ENCODE measurements around the gene IGFLR1.
"Not testable (repeated sequence)": the region's sequence is repeated elsewhere in the genome, so short reads cannot be mapped to it uniquely, and the experiment has no call there.

The IGFLR1 gene

DNA sequence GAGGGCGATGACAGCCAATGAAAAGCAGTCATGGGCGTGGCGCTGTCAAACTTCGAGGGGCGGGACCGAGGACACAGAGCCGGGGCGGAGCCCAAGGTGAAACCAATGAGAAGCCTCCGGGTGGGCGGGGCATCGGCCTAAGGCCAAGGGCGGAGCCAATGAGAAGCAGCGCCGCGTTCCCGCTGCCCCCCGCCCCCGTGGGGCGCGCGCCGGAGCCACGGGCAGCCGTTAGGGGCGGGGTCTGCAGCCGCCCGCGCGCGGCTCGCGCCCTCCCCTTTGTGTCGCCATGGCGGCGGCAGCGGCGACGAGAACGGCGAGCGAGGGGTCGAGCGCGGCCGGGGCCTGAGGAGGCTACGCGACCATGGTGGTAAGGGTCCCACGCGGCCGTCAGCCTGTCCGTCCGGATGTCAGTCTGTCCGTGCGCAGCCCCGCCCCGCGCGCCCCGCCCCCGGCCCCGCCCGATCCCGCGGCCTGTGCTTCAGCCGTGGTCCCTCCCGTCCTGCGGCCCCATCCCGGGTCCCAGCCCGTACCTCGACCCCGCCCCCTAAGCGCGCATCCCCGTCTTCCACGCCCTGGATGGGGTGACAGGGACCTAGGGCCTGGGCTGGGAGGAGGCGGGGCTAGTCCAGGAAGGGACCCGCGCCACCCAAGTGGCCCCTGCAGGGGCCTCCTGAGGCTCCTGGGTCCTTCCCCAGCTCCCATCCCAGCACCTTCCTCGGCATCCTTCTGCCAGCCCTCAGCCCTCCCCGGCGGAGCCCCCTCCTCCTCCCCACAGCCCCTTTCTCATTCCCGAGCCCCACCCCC lies 33.2 kb upstream of the IGFLR1 start, which contains the start of gene ARHGAP33:
ARHGAP33 (plus strand) TSS at position 267 of the 804 bp plus-strand sequence; CDS start at position 362, 95 bp downstream.
- Histone ChIP-seq H3K9me3 (no peaks in the 10 kb centered on the region), H3K36me3 (peaks cover 30% of the 10 kb centered on the region), H3K27me3 (no peaks in the 10 kb centered on the region), H3K4me3 (ENCODE audit: low read depth in 1 of 2, low read length in 1 of 2) (peak within 1 kb of the TSS; percentile 74 to 93), H3K27ac (peak within 1 kb of the TSS; percentile 61), H3K4me1 (ENCODE audit: control insufficient read depth in 1 of 2, insufficient read depth in 1 of 2, low read depth in 1 of 2, low read length in 1 of 2) (peaks cover 15 to 19% of the 10 kb centered on the region in 2 experiments)
- TF ChIP-seq, protein P1, sequence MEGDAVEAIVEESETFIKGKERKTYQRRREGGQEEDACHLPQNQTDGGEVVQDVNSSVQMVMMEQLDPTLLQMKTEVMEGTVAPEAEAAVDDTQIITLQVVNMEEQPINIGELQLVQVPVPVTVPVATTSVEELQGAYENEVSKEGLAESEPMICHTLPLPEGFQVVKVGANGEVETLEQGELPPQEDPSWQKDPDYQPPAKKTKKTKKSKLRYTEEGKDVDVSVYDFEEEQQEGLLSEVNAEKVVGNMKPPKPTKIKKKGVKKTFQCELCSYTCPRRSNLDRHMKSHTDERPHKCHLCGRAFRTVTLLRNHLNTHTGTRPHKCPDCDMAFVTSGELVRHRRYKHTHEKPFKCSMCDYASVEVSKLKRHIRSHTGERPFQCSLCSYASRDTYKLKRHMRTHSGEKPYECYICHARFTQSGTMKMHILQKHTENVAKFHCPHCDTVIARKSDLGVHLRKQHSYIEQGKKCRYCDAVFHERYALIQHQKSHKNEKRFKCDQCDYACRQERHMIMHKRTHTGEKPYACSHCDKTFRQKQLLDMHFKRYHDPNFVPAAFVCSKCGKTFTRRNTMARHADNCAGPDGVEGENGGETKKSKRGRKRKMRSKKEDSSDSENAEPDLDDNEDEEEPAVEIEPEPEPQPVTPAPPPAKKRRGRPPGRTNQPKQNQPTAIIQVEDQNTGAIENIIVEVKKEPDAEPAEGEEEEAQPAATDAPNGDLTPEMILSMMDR (IDR thresholded peaks at IDR 0.05), result peak; percentile 49

DNA sequence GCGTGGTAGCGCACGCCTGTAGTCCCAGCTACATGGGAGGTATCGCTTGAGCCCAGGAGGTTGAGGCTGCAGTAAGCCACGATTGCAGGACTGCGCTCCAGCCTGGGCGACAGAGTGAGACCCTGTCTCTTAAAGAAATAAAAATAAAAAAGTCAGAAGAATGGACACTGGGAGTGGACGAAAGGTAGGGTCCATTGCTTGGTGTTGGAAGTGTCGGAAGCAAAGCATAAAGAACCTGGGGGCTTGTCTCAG lies 32.7 kb upstream of the IGFLR1 start:
- no peaks in the 10 kb centered on the region for H3K27me3 ChIP-seq
- H3K4me1 ChIP-seq (ENCODE audit: control insufficient read depth in 1 of 2, insufficient read depth in 1 of 2, low read depth in 1 of 2, low read length in 1 of 2), result peaks cover 15 to 19% of the 10 kb centered on the region in 2 experiments
- H3K4me3 ChIP-seq (ENCODE audit: low read depth in 1 of 2, low read length in 1 of 2), result peak overlapping the region; percentile 74 to 93
- peak overlapping the region; percentile 61 for H3K27ac ChIP-seq
- peaks cover 25% of the 10 kb centered on the region for H3K36me3 ChIP-seq
- TF ChIP-seq, protein P1 (IDR thresholded peaks at IDR 0.05), result no peak
- no peaks in the 10 kb centered on the region for H3K9me3 ChIP-seq

DNA sequence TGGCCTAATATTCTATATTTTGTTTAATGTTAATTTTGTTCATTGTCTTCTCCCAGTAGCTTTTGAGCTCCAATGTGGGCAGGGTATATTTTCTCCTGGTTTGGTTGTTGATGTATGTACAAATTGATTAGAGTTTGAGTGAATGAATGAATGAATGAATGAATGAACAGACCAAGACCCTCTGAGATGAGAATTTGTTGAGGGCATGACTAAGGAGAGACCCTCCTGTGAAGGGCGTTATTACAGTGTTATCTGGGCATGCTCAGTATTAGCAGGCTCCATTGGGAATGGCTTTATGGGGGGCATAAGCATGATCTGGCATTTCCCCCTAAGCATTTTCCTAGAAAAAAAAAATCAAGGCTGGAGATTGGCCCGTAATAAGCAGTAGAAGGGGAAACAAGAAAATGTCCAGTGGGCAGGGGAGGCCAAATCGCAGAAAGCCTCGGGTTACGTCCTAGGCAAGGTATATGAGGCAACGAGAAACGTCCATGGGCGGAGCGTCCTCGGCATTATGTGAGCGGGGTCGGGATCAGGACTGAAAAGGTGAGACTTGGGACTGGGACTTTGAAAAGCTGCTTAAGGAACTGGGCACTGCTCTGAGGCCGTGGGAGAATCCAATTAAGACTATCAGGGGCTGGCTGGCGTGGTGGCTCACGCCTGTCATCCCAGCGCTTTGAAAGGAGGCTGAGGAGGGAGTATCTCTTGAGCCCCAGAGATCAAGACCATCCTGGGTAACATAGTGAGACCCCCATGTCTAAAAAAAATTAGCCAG lies 32.2 kb upstream of the IGFLR1 start:
- Histone ChIP-seq H3K27ac (no peak overlapping the region), H3K4me3 (ENCODE audit: low read depth in 1 of 2, low read length in 1 of 2) (peak overlapping the region; percentile 74 to 93)

DNA sequence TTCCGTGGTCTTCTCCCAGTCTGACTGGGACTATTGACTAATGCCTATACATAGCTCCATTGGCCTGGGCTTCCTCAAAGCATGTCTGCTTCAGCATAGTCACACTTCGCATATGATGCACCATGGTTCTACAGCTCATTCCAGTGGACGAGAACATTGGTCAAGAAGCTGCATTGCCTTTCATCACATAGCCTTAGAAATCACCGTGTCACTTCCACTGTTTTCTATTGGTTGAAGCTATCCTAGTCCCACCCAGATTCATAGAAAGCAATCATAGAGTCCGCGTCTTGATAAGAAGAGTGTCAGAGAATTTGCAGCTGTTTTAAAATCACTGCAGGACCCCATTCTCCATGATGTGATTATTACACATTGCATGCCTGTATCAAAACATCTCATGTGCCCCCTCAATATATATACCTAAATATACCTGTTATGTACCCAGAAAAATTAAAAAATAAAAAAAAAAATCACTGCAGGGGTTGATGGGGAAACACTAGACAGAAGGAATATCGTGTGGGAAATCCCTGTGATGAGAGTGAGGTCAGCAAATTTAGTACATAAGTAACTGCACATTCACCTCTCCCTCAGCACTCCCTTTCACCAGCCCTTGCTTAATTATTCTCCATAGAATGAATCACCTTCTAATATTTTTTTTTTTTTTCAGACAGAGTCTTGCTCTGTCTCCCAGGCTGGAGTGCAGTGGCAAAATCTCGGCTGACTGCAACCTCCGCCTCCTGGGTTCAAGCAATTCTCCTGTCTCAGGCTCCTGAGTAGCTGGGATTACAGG lies 31.0 kb upstream of the IGFLR1 start:
- peaks cover 15 to 19% of the 10 kb centered on the region in 2 experiments for H3K4me1 ChIP-seq (ENCODE audit: control insufficient read depth in 1 of 2, insufficient read depth in 1 of 2, low read depth in 1 of 2, low read length in 1 of 2)
- no peaks in the 10 kb centered on the region for H3K9me3 ChIP-seq
- peaks cover 16% of the 10 kb centered on the region for H3K36me3 ChIP-seq
- no peak overlapping the region for H3K27ac ChIP-seq
- H3K4me3 ChIP-seq (ENCODE audit: low read depth in 1 of 2, low read length in 1 of 2), result no peak overlapping the region
- H3K27me3 ChIP-seq, result no peaks in the 10 kb centered on the region
- TF ChIP-seq, protein P1 (IDR thresholded peaks at IDR 0.05), result no peak

More for the DNA sequence above, 32.2 kb upstream of the IGFLR1 start:
- Histone ChIP-seq H3K4me1 (ENCODE audit: control insufficient read depth in 1 of 2, insufficient read depth in 1 of 2, low read depth in 1 of 2, low read length in 1 of 2) (peaks cover 15 to 19% of the 10 kb centered on the region in 2 experiments), H3K27me3 (no peaks in the 10 kb centered on the region), H3K9me3 (no peaks in the 10 kb centered on the region), H3K36me3 (peaks cover 20% of the 10 kb centered on the region)
- TF ChIP-seq, protein P1 (IDR thresholded peaks at IDR 0.05), result no peak

DNA sequence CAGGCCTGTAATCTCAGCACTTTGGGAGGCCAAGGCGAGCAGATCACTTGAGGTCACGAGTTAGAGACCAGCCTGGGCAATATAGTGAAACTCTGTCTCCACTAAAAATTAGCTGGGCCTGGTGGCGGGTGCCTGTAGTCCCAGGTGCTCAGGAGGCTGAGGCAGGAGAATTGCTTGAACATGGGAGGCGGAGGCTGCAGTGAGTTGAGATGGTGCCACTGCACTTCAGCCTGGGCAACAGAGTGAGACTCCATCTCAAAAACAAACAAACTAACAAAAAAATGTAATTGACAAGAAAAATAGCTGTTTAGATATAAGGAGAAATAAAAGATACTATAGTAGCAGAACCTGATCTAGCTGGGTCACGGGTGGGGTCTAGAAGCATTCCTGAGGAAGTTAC lies 30.1 kb upstream of the IGFLR1 start:
- H3K4me1 ChIP-seq (ENCODE audit: control insufficient read depth in 1 of 2, insufficient read depth in 1 of 2, low read depth in 1 of 2, low read length in 1 of 2), result peaks cover 15 to 19% of the 10 kb centered on the region in 2 experiments
- H3K4me3 ChIP-seq (ENCODE audit: low read depth in 1 of 2, low read length in 1 of 2); H3K27me3 ChIP-seq; H3K27ac ChIP-seq; H3K9me3 ChIP-seq: not testable (repeated sequence)
- peaks cover 16% of the 10 kb centered on the region for H3K36me3 ChIP-seq

Data from neutrophil (primary cell).